ENCODE results near the gene ZBTB20.

DNA sequence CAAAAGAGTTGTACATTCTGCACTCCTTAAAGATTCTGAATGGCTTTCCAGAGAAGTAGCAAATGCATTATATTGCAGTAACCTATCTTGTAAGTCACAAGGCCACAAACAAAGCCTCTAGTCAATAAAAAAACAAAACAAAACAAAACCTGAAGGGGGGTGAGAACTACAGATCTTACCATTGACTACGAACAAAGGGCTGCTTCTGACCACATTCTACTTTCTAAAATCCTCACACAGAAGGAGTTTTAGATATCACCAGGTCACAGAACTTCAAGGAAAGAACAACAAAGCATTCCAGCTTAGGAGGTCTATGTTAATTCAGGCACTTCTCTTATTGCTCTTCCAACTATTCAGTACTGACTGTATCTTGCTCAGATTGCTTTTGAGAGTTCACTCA, 343.0 kb downstream of the ZBTB20 start:
- TF ChIP-seq, protein P1, sequence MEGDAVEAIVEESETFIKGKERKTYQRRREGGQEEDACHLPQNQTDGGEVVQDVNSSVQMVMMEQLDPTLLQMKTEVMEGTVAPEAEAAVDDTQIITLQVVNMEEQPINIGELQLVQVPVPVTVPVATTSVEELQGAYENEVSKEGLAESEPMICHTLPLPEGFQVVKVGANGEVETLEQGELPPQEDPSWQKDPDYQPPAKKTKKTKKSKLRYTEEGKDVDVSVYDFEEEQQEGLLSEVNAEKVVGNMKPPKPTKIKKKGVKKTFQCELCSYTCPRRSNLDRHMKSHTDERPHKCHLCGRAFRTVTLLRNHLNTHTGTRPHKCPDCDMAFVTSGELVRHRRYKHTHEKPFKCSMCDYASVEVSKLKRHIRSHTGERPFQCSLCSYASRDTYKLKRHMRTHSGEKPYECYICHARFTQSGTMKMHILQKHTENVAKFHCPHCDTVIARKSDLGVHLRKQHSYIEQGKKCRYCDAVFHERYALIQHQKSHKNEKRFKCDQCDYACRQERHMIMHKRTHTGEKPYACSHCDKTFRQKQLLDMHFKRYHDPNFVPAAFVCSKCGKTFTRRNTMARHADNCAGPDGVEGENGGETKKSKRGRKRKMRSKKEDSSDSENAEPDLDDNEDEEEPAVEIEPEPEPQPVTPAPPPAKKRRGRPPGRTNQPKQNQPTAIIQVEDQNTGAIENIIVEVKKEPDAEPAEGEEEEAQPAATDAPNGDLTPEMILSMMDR (IDR thresholded peaks at IDR 0.05): no peak
- TF ChIP-seq EP300 (IDR thresholded peaks at IDR 0.05) (no peak), POLR2A (IDR thresholded peaks at IDR 0.05; ENCODE audit: low read depth) (no peak)

All from esophagus muscularis mucosa (tissue), 4 donors.